GM13977 (cell line): ENCODE results near the gene RASL11B.

Experiments used
- DNase-seq: peaks from one replicate; pipeline ENCODE4 v3.0.0; 2012; ENCODE audit warnings: low spot score
- CTCF ChIP-seq: IDR thresholded peaks from 2 replicates; pipeline ENCODE4 v1.5.1; 2012; ENCODE audit warnings: mild to moderate bottlenecking, control low read depth; ENCODE audit not compliant: insufficient read depth; ENCODE audit errors: extremely low read depth, missing control alignments
- in situ Hi-C: fragments of 300-500 bp; cut with MboI; formaldehyde crosslinking; loops from one replicate; pipeline ENCODE4 v1.12.0; 2022; ENCODE audit warnings: low sequenced_read_pairs, low pct_unique_long_range_greater_than_20kb, mixed read lengths, inconsistent platforms; ENCODE audit not compliant: unreplicated experiment

The RASL11B gene

GRCh38 chr4:52868133-52868532, 6.0 kb downstream of the RASL11B start:
- DNase-seq = no peak
- TF ChIP-seq CTCF = no peak
- in situ Hi-C loops = no loop called here

- TF ChIP-seq CTCF = no peak
- DNase-seq = no peak
- in situ Hi-C loops = no loop called here
These were observed 7.1 kb downstream of the RASL11B start for GRCh38 chr4:52869196-52869595.

DNA sequence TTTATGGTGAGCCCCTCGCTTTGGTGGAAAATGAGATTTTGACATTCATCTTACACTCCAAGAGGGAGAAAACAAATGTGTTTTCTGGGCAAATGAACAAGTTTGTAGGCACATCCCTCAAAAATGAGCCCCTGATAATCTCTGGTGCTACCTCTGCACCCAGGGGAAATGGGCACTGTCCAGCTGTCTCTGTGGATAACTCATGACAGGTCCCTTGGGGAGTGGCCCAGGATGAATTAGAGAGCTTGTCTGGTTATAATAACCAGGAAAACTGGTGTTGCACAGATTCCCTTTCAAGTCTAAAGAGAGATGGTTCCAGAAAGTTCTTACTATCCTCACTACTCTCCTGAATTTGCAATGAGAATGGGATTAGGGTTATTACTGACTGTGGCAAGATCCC, 7.5 kb downstream of the RASL11B start:
- DNase-seq = no peak
- in situ Hi-C loops = no loop called here
- no peak for TF ChIP-seq CTCF

DNA sequence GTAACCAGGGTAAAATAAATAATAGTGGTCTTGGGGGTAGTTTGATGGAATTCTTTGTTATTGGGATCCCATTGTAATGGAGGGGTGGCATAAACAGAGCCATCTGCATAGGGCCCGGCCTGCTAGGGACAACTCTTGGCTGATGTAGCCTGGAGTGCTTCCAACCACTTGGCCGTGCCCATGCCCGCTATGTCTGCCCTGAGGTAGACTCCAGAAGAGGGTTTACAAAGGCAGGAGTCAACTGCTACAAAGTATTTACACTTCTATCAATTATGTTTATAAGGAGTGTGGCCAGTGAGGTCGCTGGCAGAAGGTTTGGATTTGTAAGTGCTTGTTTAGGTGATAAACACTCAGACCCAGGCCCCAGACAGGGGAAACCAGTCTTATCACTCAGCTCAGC, 8.1 kb downstream of the RASL11B start:
- in situ Hi-C loops = no loop called here
- DNase-seq = no peak
- no peak for TF ChIP-seq CTCF

DNA sequence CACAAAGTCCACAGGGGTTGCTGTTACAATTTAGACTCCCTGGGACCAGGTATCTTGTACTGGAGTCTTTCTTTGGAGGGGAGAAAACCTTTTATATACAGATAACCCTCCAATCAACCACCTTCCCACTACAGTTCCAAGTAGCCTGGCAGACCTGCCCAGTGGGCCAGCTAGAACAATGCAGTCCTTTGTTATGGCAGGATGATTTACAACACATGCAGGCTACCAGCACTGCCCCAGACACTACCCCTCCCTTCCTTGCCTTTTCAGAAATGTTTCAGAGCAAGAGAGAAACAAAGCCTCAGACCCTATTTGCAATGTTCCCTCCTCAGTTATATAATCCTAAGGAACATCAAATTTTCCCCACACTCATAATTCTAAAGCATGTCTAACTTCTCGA, 11.1 kb downstream of the RASL11B start:
- in situ Hi-C loops = no loop called here
- TF ChIP-seq CTCF = no peak
- DNase-seq = no peak

DNA sequence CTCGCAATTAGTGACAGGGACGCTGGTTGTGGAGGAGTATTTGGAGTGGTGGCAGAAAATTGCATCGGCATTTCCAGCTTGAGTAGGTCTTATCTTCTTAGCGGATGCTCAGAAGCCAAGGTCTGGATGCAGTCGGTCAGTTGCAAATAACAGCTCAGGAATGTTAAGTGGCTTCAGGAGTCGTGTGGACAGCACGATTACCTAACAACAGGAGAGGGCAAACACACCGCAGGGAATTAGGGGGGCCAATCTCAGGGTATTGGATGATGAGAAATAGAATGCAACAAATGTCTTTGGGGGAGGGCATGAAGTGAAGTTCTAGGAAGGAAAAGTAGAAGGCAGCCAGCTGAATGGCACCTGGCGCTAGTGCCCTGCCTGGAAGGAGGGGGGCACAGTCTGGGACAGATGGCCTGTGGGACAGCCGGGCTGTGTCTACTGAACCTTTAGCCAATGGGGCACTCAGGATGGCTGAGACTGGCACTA, 11.8 kb downstream of the RASL11B start:
- in situ Hi-C loops = no loop called here
- no peak for DNase-seq
- no peak for TF ChIP-seq CTCF

DNA sequence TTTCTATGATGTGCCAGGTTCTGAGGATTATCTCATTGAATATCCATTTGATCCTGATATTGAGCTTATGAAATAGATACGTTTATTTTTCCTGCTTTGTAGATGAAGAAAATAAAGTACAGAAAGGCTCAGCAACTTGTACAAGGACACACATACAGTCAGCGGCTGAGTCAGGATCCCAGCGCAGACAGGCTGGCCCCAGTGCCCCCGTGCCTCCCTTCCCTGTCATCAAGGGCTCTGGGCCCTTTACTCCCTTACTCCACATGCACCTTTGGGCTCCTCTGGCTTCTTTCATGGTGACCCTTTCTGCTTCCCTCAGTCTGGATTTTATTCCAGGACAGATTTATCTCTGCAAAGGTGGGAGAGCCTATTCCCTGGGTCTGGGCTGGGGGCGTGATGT, 12.8 kb downstream of the RASL11B start:
- in situ Hi-C loops = no loop called here
- DNase-seq = no peak
- TF ChIP-seq CTCF = no peak
